Thyroid gland (tissue), 4 donors: ENCODE results near the gene NEMF. TPM values are rescaled to one million over a fixed set of nuclear protein-coding genes. Genes with fewer than 3 reads are reported as not detected.

ENCODE experiments used
- DNase-seq, 2 donors: peaks; one replicate each; pipeline ENCODE4 v3.0.0-alpha.2; 2019
- H3K27ac ChIP-seq, 3 donors: fragments of 200-600 bp; sonication (generic); 1 replicate in 2 of 3; 2 replicates in 1 of 3; pipeline ENCODE4 v1.5.1; 2016 to 2019; ENCODE audit warnings: mild to moderate bottlenecking in 1 of 3, moderate library complexity in 1 of 3
- H3K27me3 ChIP-seq: fragments of 200-600 bp; sonication (generic); one replicate; pipeline ENCODE4 v1.5.1; 2019
- H3K36me3 ChIP-seq, 2 donors: fragments of 200-600 bp; sonication (generic); one replicate each; pipeline ENCODE4 v1.5.1; 2016 to 2019
- H3K4me1 ChIP-seq, 2 donors: fragments of 200-600 bp; sonication (generic); one replicate each; pipeline ENCODE4 v1.5.1; 2017 to 2019
- H3K4me3 ChIP-seq, 3 donors: fragments of 200-600 bp; sonication (generic); replicated peaks in 1 of 3; 1 replicate in 2 of 3; 2 replicates in 1 of 3; pipeline ENCODE4 v1.5.1; 2016; ENCODE audit warnings: mild to moderate bottlenecking in 1 of 3
- H3K9me3 ChIP-seq: fragments of 200-600 bp; sonication (generic); one replicate; pipeline ENCODE4 v1.5.1; 2017
- POLR2A ChIP-seq, 2 donors: fragments of 450-650 bp; IDR thresholded peaks; one replicate each; pipeline ENCODE4 v1.6.1; 2017; ENCODE audit warnings: antibody characterized with exemption in 2 of 2, mild to moderate bottlenecking in 2 of 2, moderate library complexity in 1 of 2
- WGBS, 2 donors: methylation state at CpG; one replicate each; pipeline ENCODE4 v1.1.5; 2017; 5-methylcytosine and 5-hydroxymethylcytosine counted together
- intact Hi-C: fragments of 100-400 bp; cut with DNase I; formaldehyde crosslinking; loops from one replicate; pipeline ENCODE4 v1.15.1; 2023
- total RNA-seq, 4 donors: library from RNA; depleted of rRNA; stranded (reverse); fragments of >200 nt; gene quantifications; one replicate each; pipeline ENCODE4 v1.2.3, GENCODE V29; 2016
- TF ChIP-seq, protein P1 (sequence below), 6 experiments: fragments of 200-600 bp in 3 of 6; fragments of 450-650 bp in 3 of 6; sonication (generic) in 3 of 6; IDR thresholded peaks; one replicate each; pipeline ENCODE4 v1.5.1; 2016 to 2019; ENCODE audit warnings: antibody characterized with exemption in 6 of 6, mild to moderate bottlenecking in 2 of 6, inconsistent platforms in 1 of 6, moderate library complexity in 1 of 6

Gene NEMF
- total RNA-seq, 4 donors from 2014 or later = 93.9 to 170 (median 118) TPM

DNA sequence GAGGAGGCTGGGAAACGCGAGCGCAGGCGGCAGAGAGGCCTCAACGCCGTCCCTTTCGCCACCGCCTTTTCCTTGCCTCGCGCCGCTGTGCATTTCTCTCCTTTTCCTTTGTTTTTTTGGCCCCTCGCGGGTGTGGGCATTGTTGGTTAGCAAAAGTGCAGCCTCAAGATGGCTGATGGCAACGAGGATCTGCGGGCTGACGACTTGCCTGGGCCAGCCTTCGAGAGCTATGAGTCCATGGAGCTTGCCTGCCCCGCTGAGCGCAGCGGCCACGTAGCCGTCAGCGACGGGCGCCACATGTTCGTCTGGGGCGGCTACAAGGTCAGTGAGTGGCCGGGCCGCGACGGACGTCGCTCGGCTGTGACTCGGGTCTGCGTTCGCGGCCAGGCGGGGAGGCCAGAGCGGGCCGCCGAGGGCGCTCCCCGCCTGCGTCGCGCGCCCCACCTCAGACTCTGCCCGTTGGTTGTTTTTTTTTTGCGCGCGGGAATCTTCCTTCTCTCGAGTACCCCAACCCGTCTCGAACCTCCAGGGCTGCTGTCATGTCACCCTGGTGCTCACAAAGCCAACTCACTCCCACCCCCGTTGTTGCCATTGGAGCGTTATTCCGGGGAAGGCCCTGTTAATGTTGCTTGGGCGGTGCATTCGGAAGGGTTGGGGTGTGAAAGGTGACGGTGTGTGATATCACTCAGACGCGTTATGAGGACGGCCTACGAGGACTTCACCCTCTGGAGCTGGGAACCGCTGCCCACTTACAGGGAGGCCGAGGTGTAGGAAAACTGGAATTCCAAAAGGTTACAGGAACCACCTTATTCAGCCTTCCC, 84.1 kb downstream of the NEMF start:
- TF ChIP-seq, protein P1, sequence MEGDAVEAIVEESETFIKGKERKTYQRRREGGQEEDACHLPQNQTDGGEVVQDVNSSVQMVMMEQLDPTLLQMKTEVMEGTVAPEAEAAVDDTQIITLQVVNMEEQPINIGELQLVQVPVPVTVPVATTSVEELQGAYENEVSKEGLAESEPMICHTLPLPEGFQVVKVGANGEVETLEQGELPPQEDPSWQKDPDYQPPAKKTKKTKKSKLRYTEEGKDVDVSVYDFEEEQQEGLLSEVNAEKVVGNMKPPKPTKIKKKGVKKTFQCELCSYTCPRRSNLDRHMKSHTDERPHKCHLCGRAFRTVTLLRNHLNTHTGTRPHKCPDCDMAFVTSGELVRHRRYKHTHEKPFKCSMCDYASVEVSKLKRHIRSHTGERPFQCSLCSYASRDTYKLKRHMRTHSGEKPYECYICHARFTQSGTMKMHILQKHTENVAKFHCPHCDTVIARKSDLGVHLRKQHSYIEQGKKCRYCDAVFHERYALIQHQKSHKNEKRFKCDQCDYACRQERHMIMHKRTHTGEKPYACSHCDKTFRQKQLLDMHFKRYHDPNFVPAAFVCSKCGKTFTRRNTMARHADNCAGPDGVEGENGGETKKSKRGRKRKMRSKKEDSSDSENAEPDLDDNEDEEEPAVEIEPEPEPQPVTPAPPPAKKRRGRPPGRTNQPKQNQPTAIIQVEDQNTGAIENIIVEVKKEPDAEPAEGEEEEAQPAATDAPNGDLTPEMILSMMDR (IDR thresholded peaks at IDR 0.05) = no peak
- peak in 1 of 2 donors; percentile 61 for TF ChIP-seq POLR2A (IDR thresholded peaks at IDR 0.05)
- peak; percentile 56 to 64 for DNase-seq
- no peaks in the 10 kb centered on the region for H3K27me3 ChIP-seq
- H3K27ac ChIP-seq = peak overlapping the region; percentile 99 to 100 (median 99)
- peaks cover 0 to 7% of the 10 kb centered on the region in 2 donors for H3K36me3 ChIP-seq
- H3K9me3 ChIP-seq = no peaks in the 10 kb centered on the region
- WGBS, 2 donors = 1% methylated on average over 40 to 51 of the region's 67 CpGs
- peak overlapping the region; percentile 76 to 100 (median 96) for H3K4me3 ChIP-seq
- peaks cover 14 to 27% of the 10 kb centered on the region in 2 donors for H3K4me1 ChIP-seq
- intact Hi-C loops = loop anchor here (5.0 to 10.0 kb wide), 2 partner anchors 74 to 131 kb away; partner anchors contain the start of genes DNAAF2 and KLHDC1

DNA sequence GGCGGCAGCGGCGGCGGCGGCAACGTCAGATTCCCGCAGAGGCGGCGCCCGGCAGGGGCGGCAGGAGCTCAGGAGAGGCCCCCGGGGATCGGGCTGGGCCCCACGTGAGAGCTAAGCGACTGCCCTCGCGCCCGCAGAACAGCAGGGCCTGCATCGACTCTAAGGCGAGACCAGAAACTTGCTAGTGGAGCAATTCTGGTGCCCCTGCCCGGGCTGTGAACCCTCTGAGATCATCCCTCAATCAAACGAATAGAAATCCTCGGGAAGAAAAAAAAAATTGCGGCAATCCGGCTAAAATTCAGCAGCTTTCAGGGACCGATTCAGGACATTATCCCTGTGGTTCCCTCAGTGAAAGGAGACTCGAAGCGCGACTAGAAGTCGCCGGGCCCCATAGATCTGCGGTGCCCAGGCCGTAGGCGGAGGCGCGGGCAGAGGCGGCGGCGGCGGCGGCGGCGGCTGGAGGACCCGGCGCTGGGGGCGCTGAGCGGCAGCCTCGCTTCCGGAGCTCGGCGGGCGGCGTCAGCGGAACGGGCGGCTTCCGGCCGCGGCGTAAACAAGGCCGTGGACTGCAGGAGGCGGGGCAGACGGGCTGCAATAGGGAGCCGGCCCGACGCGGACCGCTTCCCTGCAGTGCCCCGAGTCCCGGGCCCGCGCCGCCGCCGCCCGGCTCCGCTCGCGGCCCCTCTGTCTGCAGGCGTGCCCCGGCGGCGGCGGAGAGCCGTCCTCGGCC, 84.9 kb downstream of the NEMF start, which contains the start of gene KLHDC2:
KLHDC2 (plus strand) TSS at position 583 of the 730 bp plus-strand sequence. CDS start 316 bp downstream, outside the sequence.
- Histone ChIP-seq H3K4me3 (peak within 1 kb of the TSS; percentile 76 to 100 (median 96)), H3K27ac (peak within 1 kb of the TSS; percentile 99 to 100 (median 99)), H3K4me1 (peaks cover 14 to 28% of the 10 kb centered on the region in 2 donors), H3K9me3 (no peaks in the 10 kb centered on the region), H3K36me3 (peaks cover 0 to 6% of the 10 kb centered on the region in 2 donors), H3K27me3 (no peaks in the 10 kb centered on the region)
- intact Hi-C loops = loop anchor here (5.0 to 10.0 kb wide), 2 partner anchors 73 to 130 kb away; partner anchors contain the start of genes DNAAF2 and KLHDC1
- peak; percentile 88 to 91 for DNase-seq
- peak; percentile 96 to 99 for TF ChIP-seq POLR2A (IDR thresholded peaks at IDR 0.05)
- TF ChIP-seq, protein P1 (IDR thresholded peaks at IDR 0.05) = peak in 2 of 6 experiments; percentile 40 to 57
- WGBS, 2 donors = 0% methylated on average over 34 to 39 of the region's 86 CpGs

DNA sequence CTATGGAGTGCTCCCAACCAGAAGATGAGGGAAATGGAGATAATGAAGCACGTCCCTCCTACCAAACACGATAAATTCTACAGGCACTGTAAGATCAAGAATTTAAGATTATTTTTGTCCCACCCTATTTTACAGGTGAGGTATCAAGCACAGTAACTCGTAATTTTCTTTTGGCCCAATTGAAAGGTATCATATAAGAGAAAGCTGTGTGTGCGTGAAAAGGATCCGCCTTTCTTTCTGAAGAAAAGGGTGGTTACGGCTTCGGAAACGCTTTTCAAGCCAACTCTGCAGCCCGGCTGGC, 85.4 kb downstream of the NEMF start:
- intact Hi-C loops = loop anchor here (5.0 to 10.0 kb wide), 2 partner anchors 72 to 130 kb away; partner anchors contain the start of genes DNAAF2 and KLHDC1
- peak overlapping the region; percentile 99 to 100 (median 99) for H3K27ac ChIP-seq
- H3K27me3 ChIP-seq = no peaks in the 10 kb centered on the region
- WGBS, 2 donors = 0 to 1% methylated on average over 9 of the region's 9 CpGs
- H3K4me1 ChIP-seq = peaks cover 14 to 33% of the 10 kb centered on the region in 2 donors
- H3K4me3 ChIP-seq = peak overlapping the region in 2 of 3 donors; percentile 55 to 100
- H3K36me3 ChIP-seq = peaks cover 0 to 1% of the 10 kb centered on the region in 2 donors
- DNase-seq = no peak
- no peaks in the 10 kb centered on the region for H3K9me3 ChIP-seq
- no peak for TF ChIP-seq POLR2A (IDR thresholded peaks at IDR 0.05)
- TF ChIP-seq, protein P1 (IDR thresholded peaks at IDR 0.05) = no peak

DNA sequence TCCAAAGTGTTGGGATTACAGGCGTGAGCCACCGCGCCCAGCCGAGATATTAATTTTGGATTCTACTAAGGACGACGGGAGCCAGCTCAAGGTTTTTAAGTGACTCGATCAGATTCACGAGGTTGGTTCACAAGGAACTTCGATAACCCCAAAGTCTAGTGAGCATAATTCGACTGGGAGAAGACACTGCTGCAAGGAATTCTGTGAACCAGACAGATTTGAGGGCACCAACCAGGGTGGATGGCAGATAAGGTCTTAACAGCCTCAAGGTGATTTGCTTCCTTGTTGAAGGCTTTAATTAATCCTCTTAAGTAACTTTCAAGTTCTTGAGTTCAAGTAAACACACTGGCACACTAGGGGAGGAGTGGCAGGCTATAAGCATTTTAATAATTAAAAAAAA, 85.7 kb downstream of the NEMF start:
- no peak for TF ChIP-seq POLR2A (IDR thresholded peaks at IDR 0.05)
- TF ChIP-seq, protein P1 (IDR thresholded peaks at IDR 0.05) = no peak
- intact Hi-C loops = loop anchor here (5.0 to 10.0 kb wide), 2 partner anchors 72 to 130 kb away; partner anchors contain the start of genes DNAAF2 and KLHDC1

More for the DNA sequence above, 85.7 kb downstream of the NEMF start:
- H3K36me3 ChIP-seq = no peaks in the 10 kb centered on the region
- WGBS, 2 donors = 84 to 88% methylated on average over 10 of the region's 10 CpGs
- no peaks in the 10 kb centered on the region for H3K27me3 ChIP-seq
- H3K4me3 ChIP-seq = peak overlapping the region in 1 of 3 donors; percentile 100
- DNase-seq = no peak
- peaks cover 14 to 33% of the 10 kb centered on the region in 2 donors for H3K4me1 ChIP-seq
- no peaks in the 10 kb centered on the region for H3K9me3 ChIP-seq
- peak overlapping the region; percentile 99 to 100 (median 99) for H3K27ac ChIP-seq
